Heart left ventricle (tissue), 13 donors: ENCODE data around the gene PHIP.

Experiments used
- POLR2A ChIP-seq, 2 donors: fragments of 450-650 bp; IDR thresholded peaks; one replicate each; pipeline ENCODE4 v1.6.1; 2017; ENCODE audit warnings: antibody characterized with exemption in 2 of 2, mild to moderate bottlenecking in 2 of 2, moderate library complexity in 2 of 2
- TF ChIP-seq, protein P1 (sequence below), 12 donors: fragments of 200-600 bp; sonication (generic) in 4 of 12; IDR thresholded peaks; one replicate each; pipeline versions ENCODE4 v1.5.0 to v1.8.0; 2018 to 2022; ENCODE audit warnings: antibody characterized with exemption in 12 of 12, mild to moderate bottlenecking in 5 of 12
- donor health status: ischemic (EF 13 %, LVEDD 7.1; RV severe dilation, severe dysfunction).
- donor health status: DM: no; HTN: yes; CAD: no.
- donor health status: DM: no; HTN: no; CAD: no.
- donor health status: ischemic (EF 25% LVEDD 6.9; RV normal size, moderate dysfunction).
- donor health status: ischemic (EF 25% LVEDD 5.7; RV mildly dilated, moderate dysfunction).
- donor health status: ischemic (EF 35%, LVEDD 5.7; RV mildly dilated, moderate dysfunction).
- donor health status: nonischemic (EF 11% LVEDD 7.7; RV severe dilation, severe dysfunction).
- donor health status: DM: yes; HTN: yes; CAD: no.
- donor health status: PGD.
- donor health status: ischemic (EF 29% LVEDD 5.4; RV normal size, mild dysfunction).
- donor health status: nonischemic (EF 23%, LVEDD 6.1; RV moderate dilation, normal function).

GRCh38 chr6:79048611-79049010, 29.4 kb downstream of the PHIP start:
- TF ChIP-seq, protein P1, sequence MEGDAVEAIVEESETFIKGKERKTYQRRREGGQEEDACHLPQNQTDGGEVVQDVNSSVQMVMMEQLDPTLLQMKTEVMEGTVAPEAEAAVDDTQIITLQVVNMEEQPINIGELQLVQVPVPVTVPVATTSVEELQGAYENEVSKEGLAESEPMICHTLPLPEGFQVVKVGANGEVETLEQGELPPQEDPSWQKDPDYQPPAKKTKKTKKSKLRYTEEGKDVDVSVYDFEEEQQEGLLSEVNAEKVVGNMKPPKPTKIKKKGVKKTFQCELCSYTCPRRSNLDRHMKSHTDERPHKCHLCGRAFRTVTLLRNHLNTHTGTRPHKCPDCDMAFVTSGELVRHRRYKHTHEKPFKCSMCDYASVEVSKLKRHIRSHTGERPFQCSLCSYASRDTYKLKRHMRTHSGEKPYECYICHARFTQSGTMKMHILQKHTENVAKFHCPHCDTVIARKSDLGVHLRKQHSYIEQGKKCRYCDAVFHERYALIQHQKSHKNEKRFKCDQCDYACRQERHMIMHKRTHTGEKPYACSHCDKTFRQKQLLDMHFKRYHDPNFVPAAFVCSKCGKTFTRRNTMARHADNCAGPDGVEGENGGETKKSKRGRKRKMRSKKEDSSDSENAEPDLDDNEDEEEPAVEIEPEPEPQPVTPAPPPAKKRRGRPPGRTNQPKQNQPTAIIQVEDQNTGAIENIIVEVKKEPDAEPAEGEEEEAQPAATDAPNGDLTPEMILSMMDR (IDR thresholded peaks at IDR 0.05): peak in 6 of 12 donors; percentile 11 to 40 (median 24)
- no peak for TF ChIP-seq POLR2A (IDR thresholded peaks at IDR 0.05)
